SU-DHL-6 (cell line): ENCODE data around the gene AQP4.

Experiments used
- H2AFZ ChIP-seq: fragments of 200-600 bp; sonication (generic); 2 replicates; pipeline ENCODE4 v1.6.1; 2014; ENCODE audit warnings: low read depth, mild to moderate bottlenecking, moderate library complexity, mixed read lengths, antibody characterized with exemption, low read length; ENCODE audit not compliant: severe bottlenecking
- H3F3A ChIP-seq: fragments of 200-600 bp; shearing (Covaris generic); 2 replicates; pipeline ENCODE4 v1.6.0; 2016; ENCODE audit warnings: antibody characterized with exemption, mild to moderate bottlenecking; ENCODE audit not compliant: insufficient read depth
- H3K27ac ChIP-seq: fragments of 200-600 bp; sonication (generic); 2 replicates; pipeline ENCODE4 v1.5.1; 2016; ENCODE audit warnings: low read depth, mild to moderate bottlenecking, low read length, moderate library complexity, mixed read lengths
- H3K27me3 ChIP-seq: fragments of 200-600 bp; sonication (generic), shearing (Covaris generic); 2 replicates; pipeline ENCODE4 v1.6.0; 2014; ENCODE audit warnings: mild to moderate bottlenecking, low read length
- H3K36me3 ChIP-seq: fragments of 200-600 bp; sonication (generic); 2 replicates; pipeline ENCODE4 v1.6.1; 2014; ENCODE audit warnings: mild to moderate bottlenecking, low read length, mixed read lengths
- H3K4me2 ChIP-seq: fragments of 300-600, 200-600 bp; shearing (Covaris generic), sonication (generic); 2 replicates; pipeline ENCODE4 v1.6.0; 2014; ENCODE audit warnings: low read length, low read depth, mild to moderate bottlenecking; ENCODE audit not compliant: poor library complexity, severe bottlenecking
- H3K4me3 ChIP-seq: fragments of 200-600 bp; sonication (generic); 2 replicates; pipeline ENCODE4 v1.5.1; 2014; ENCODE audit warnings: antibody characterized with exemption, low read length, mild to moderate bottlenecking, mixed read lengths; ENCODE audit not compliant: insufficient read depth, poor library complexity, severe bottlenecking
- H3K79me2 ChIP-seq: fragments of 200-600 bp; sonication (generic); 2 replicates; pipeline ENCODE4 v1.6.1; 2014; ENCODE audit warnings: mild to moderate bottlenecking, low read length, moderate library complexity; ENCODE audit not compliant: insufficient read depth
- H3K9ac ChIP-seq: fragments of 200-600 bp; sonication (generic); 2 replicates; pipeline ENCODE4 v1.7.0; 2014; ENCODE audit warnings: mild to moderate bottlenecking, low read length
- H3K9me2 ChIP-seq: fragments of 200-600 bp; sonication (generic); replicated peaks from 2 replicates; pipeline ENCODE4 v1.6.1; 2014; ENCODE audit warnings: low read length; ENCODE audit not compliant: insufficient read depth
- H3K9me3 ChIP-seq: fragments of 200-600 bp; sonication (generic); 2 replicates; pipeline ENCODE4 v1.6.1; 2014; ENCODE audit warnings: low read length, mixed read lengths; ENCODE audit not compliant: insufficient read depth
- H4K20me1 ChIP-seq: fragments of 200-600 bp; sonication (generic); 2 replicates; pipeline ENCODE4 v1.6.1; 2014; ENCODE audit warnings: low read depth, mild to moderate bottlenecking, antibody characterized with exemption, low read length, moderate library complexity, mixed read lengths
- EZH2phosphoT487 ChIP-seq: fragments of 200-600 bp; sonication (generic), shearing (Covaris generic); conservative IDR thresholded peaks from 2 replicates; pipeline ENCODE4 v1.6.1; 2018; ENCODE audit warnings: mild to moderate bottlenecking, antibody characterized with exemption, low read length, moderate library complexity, mixed read lengths
- TF ChIP-seq, protein P1 (sequence below): fragments of 200-600 bp; sonication (generic); IDR thresholded peaks from one replicate; pipeline ENCODE4 v1.5.1; 2017; ENCODE audit warnings: antibody characterized with exemption, mild to moderate bottlenecking, low read length, moderate library complexity; ENCODE audit not compliant: insufficient read depth, poor library complexity, severe bottlenecking

AQP4 gene

GRCh38 chr18:26802330-26803200 is 62.9 kb downstream of the AQP4 start:
- H3K9me3 ChIP-seq, result no peaks in the 10 kb centered on the region
- no peak overlapping the region for H3K9ac ChIP-seq
- H3K79me2 ChIP-seq, result no peaks in the 10 kb centered on the region
- TF ChIP-seq, protein P1, sequence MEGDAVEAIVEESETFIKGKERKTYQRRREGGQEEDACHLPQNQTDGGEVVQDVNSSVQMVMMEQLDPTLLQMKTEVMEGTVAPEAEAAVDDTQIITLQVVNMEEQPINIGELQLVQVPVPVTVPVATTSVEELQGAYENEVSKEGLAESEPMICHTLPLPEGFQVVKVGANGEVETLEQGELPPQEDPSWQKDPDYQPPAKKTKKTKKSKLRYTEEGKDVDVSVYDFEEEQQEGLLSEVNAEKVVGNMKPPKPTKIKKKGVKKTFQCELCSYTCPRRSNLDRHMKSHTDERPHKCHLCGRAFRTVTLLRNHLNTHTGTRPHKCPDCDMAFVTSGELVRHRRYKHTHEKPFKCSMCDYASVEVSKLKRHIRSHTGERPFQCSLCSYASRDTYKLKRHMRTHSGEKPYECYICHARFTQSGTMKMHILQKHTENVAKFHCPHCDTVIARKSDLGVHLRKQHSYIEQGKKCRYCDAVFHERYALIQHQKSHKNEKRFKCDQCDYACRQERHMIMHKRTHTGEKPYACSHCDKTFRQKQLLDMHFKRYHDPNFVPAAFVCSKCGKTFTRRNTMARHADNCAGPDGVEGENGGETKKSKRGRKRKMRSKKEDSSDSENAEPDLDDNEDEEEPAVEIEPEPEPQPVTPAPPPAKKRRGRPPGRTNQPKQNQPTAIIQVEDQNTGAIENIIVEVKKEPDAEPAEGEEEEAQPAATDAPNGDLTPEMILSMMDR, result no peak
- TF ChIP-seq EZH2phosphoT487, result no peak
- H3K27ac ChIP-seq, result no peak overlapping the region
- H3K4me3 ChIP-seq, result no peak overlapping the region
- H3K9me2 ChIP-seq, result no peaks in the 10 kb centered on the region
- no peaks in the 10 kb centered on the region for H3K27me3 ChIP-seq
- H3K36me3 ChIP-seq, result no peaks in the 10 kb centered on the region
- no peaks in the 10 kb centered on the region for H4K20me1 ChIP-seq
- H3K4me2 ChIP-seq, result no peak overlapping the region
- H2AFZ ChIP-seq, result no peak overlapping the region
- H3F3A ChIP-seq, result no peaks in the 10 kb centered on the region
